IPS DF 4.7 (cell line): ENCODE results near the gene BTBD9.

Experiments used
- DNase-seq: peaks from one replicate; pipeline ENCODE4 v3.0.0-alpha.2; 2013; ENCODE audit warnings: low spot score; ENCODE audit errors: extremely low read depth

BTBD9 gene

GRCh38 chr6:38555606-38556005 lies 84.1 kb downstream of the BTBD9 start:
- no peak for DNase-seq

- no peak for DNase-seq
These were observed 84.9 kb downstream of the BTBD9 start for GRCh38 chr6:38554700-38555413.

- DNase-seq, result no peak
These were observed 85.7 kb downstream of the BTBD9 start for GRCh38 chr6:38554014-38554413.

GRCh38 chr6:38552121-38552520 lies 87.6 kb downstream of the BTBD9 start:
- DNase-seq, result no peak

- no peak for DNase-seq
These were observed 89.9 kb downstream of the BTBD9 start for GRCh38 chr6:38549795-38550194.

GRCh38 chr6:38549180-38549579 lies 90.5 kb downstream of the BTBD9 start:
- DNase-seq, result no peak

GRCh38 chr6:38543022-38543421 lies 96.7 kb downstream of the BTBD9 start:
- no peak for DNase-seq

GRCh38 chr6:38542031-38542430 lies 97.7 kb downstream of the BTBD9 start:
- no peak for DNase-seq

- no peak for DNase-seq
These were observed 106.7 kb downstream of the BTBD9 start for GRCh38 chr6:38533064-38533463.

GRCh38 chr6:38531134-38531533 lies 108.6 kb downstream of the BTBD9 start:
- no peak for DNase-seq

GRCh38 chr6:38528196-38528965 lies 111.3 kb downstream of the BTBD9 start:
- no peak for DNase-seq

GRCh38 chr6:38527371-38527770 lies 112.4 kb downstream of the BTBD9 start:
- DNase-seq, result no peak

- no peak for DNase-seq
These were observed 113.8 kb downstream of the BTBD9 start for GRCh38 chr6:38525888-38526287.

- no peak for DNase-seq
These were observed 115.1 kb downstream of the BTBD9 start for GRCh38 chr6:38524436-38525145.

GRCh38 chr6:38522322-38522721 lies 117.4 kb downstream of the BTBD9 start:
- DNase-seq, result no peak

- no peak for DNase-seq
These were observed 121.0 kb downstream of the BTBD9 start for GRCh38 chr6:38518511-38519304.

GRCh38 chr6:38517005-38517404 lies 122.7 kb downstream of the BTBD9 start:
- no peak for DNase-seq

- no peak for DNase-seq
These were observed 125.3 kb downstream of the BTBD9 start for GRCh38 chr6:38514399-38514798.

GRCh38 chr6:38512211-38512610 lies 127.5 kb downstream of the BTBD9 start:
- no peak for DNase-seq

GRCh38 chr6:38510205-38510604 lies 129.5 kb downstream of the BTBD9 start:
- no peak for DNase-seq

GRCh38 chr6:38509713-38510112 lies 130.0 kb downstream of the BTBD9 start:
- DNase-seq, result no peak
